Liver (tissue), 9 donors: ENCODE data around the gene RIT2. TPM values are rescaled to one million over a fixed set of nuclear protein-coding genes. Genes with fewer than 3 reads are reported as not detected.

Experiments
- DNase-seq: peaks from one replicate; pipeline ENCODE4 v3.0.0-alpha.2; 2017; ENCODE audit warnings: low spot score
- H3K27ac ChIP-seq, 2 donors: one replicate each; pipeline ENCODE4 v1.7.0; 2013; ENCODE audit warnings: inconsistent platforms in 2 of 2, low read length in 2 of 2, control low read depth in 1 of 2, low read depth in 1 of 2, mild to moderate bottlenecking in 1 of 2
- H3K27me3 ChIP-seq, 4 donors: one replicate each; pipeline versions ENCODE4 v1.6.1 to v1.7.0; 2013; ENCODE audit warnings: low read length in 3 of 4, inconsistent platforms in 1 of 4, mild to moderate bottlenecking in 1 of 4, moderate library complexity in 1 of 4; ENCODE audit not compliant: control insufficient read depth in 4 of 4, insufficient read depth in 4 of 4
- H3K36me3 ChIP-seq, 4 donors: one replicate each; pipeline versions ENCODE4 v1.6.1 to v1.7.0; 2013; ENCODE audit warnings: low read length in 3 of 4, mild to moderate bottlenecking in 3 of 4, low read depth in 1 of 4, moderate library complexity in 1 of 4; ENCODE audit not compliant: control insufficient read depth in 4 of 4, insufficient read depth in 3 of 4
- H3K4me1 ChIP-seq, 4 donors: one replicate each; pipeline versions ENCODE4 v1.6.1 to v1.7.0; 2013; ENCODE audit warnings: low read length in 3 of 4, mild to moderate bottlenecking in 3 of 4, moderate library complexity in 1 of 4; ENCODE audit not compliant: control insufficient read depth in 4 of 4, insufficient read depth in 4 of 4
- H3K4me3 ChIP-seq, 3 donors: one replicate each; pipeline versions ENCODE4 v1.6.1 to v1.7.0; 2013; ENCODE audit warnings: low read length in 3 of 3, control low read depth in 1 of 3, low read depth in 1 of 3, mild to moderate bottlenecking in 1 of 3
- H3K9ac ChIP-seq, 2 donors: one replicate each; pipeline ENCODE4 v1.7.0; 2013; ENCODE audit warnings: low read length in 2 of 2, mild to moderate bottlenecking in 2 of 2, moderate library complexity in 2 of 2, control low read depth in 1 of 2, low read depth in 1 of 2
- H3K9me3 ChIP-seq, 4 donors: one replicate each; pipeline versions ENCODE4 v1.6.1 to v1.7.0; 2013; ENCODE audit warnings: low read length in 3 of 4; ENCODE audit not compliant: control insufficient read depth in 4 of 4
- ATF3 ChIP-seq: IDR thresholded peaks from 2 replicates; pipeline ENCODE4 v1.6.1; 2016; ENCODE audit warnings: antibody characterized with exemption
- CTCF ChIP-seq: fragments of 150-350 bp; IDR thresholded peaks from 2 replicates; pipeline ENCODE4 v1.5.1; 2017; ENCODE audit warnings: improper control_type of control experiment, low read depth, low read length; ENCODE audit not compliant: missing input control
- EGR1 ChIP-seq, 2 donors: IDR thresholded peaks; 2 replicates each; pipeline ENCODE4 v1.6.1; 2016 to 2018; ENCODE audit warnings: antibody characterized with exemption in 2 of 2, low read depth in 2 of 2
- FOXA1 ChIP-seq: IDR thresholded peaks from 2 replicates; pipeline ENCODE4 v1.6.1; 2016; ENCODE audit warnings: antibody characterized with exemption
- FOXA2 ChIP-seq: IDR thresholded peaks from 2 replicates; pipeline ENCODE4 v1.6.1; 2016; ENCODE audit warnings: antibody characterized with exemption
- GABPA ChIP-seq, 2 donors: IDR thresholded peaks in 1 of 2; conservative IDR thresholded peaks in 1 of 2; 2 replicates each; pipeline ENCODE4 v1.6.1; 2016; ENCODE audit warnings: antibody characterized with exemption in 2 of 2, mild to moderate bottlenecking in 1 of 2, moderate library complexity in 1 of 2
- HNF4A ChIP-seq, 2 donors: conservative IDR thresholded peaks; 2 replicates each; pipeline ENCODE4 v1.6.1; 2016; ENCODE audit warnings: antibody characterized with exemption in 2 of 2, mild to moderate bottlenecking in 2 of 2
- HNF4G ChIP-seq: IDR thresholded peaks from 2 replicates; pipeline ENCODE4 v1.6.1; 2016; ENCODE audit warnings: antibody characterized with exemption
- JUND ChIP-seq, 2 donors: IDR thresholded peaks; 2 replicates each; pipeline ENCODE4 v1.6.1; 2016; ENCODE audit warnings: antibody characterized with exemption in 2 of 2
- MAX ChIP-seq: IDR thresholded peaks from 2 replicates; pipeline ENCODE4 v1.6.1; 2016; ENCODE audit warnings: antibody characterized with exemption
- NR2F2 ChIP-seq: IDR thresholded peaks from 2 replicates; pipeline ENCODE4 v1.6.1; 2016; ENCODE audit warnings: antibody characterized with exemption
- RAD21 ChIP-seq, 2 donors: IDR thresholded peaks; 2 replicates each; pipeline ENCODE4 v1.6.1; 2016; ENCODE audit warnings: antibody characterized with exemption in 2 of 2, mild to moderate bottlenecking in 2 of 2
- REST ChIP-seq: IDR thresholded peaks from 2 replicates; pipeline ENCODE4 v1.6.1; 2016; ENCODE audit warnings: antibody characterized with exemption, mild to moderate bottlenecking
- RXRA ChIP-seq, 2 donors: IDR thresholded peaks; 2 replicates each; pipeline ENCODE4 v1.6.1; 2017 to 2018; ENCODE audit warnings: antibody characterized with exemption in 2 of 2, mild to moderate bottlenecking in 1 of 2
- SP1 ChIP-seq: IDR thresholded peaks from 2 replicates; pipeline ENCODE4 v1.6.1; 2018; ENCODE audit warnings: antibody characterized with exemption, mild to moderate bottlenecking
- TAF1 ChIP-seq: conservative IDR thresholded peaks from 2 replicates; pipeline ENCODE4 v1.6.1; 2016; ENCODE audit warnings: antibody characterized with exemption, mild to moderate bottlenecking
- YY1 ChIP-seq: IDR thresholded peaks from 2 replicates; pipeline ENCODE4 v1.6.1; 2016; ENCODE audit warnings: antibody characterized with exemption, mild to moderate bottlenecking
- ZBTB33 ChIP-seq: IDR thresholded peaks from 2 replicates; pipeline ENCODE4 v1.6.1; 2016; ENCODE audit warnings: antibody characterized with exemption
- WGBS: extraction: QIAGEN DNeasy Blood & Tissue Kit; methylation state at CpG from one replicate; pipeline ENCODE4 v1.1.7; 2013; 5-methylcytosine and 5-hydroxymethylcytosine counted together
- polyA plus RNA-seq, 2 donors: library from polyadenylated mRNA; stranded (reverse) in 1 of 2; unstranded in 1 of 2; fragments of 200-250 nt in 1 of 2; fragments of >200 nt in 1 of 2; fragmentation: Nextera tagmentation in 1 of 2; extraction: Ambion mirVana in 1 of 2; gene quantifications; one replicate each; pipeline versions ENCODE4 v1.2.1 to v1.2.3, GENCODE V29; 2013 to 2015
- total RNA-seq, 2 donors: library from RNA; depleted of rRNA; stranded (reverse); fragments of >200 nt; gene quantifications; one replicate each; pipeline ENCODE4 v1.2.3, GENCODE V29; 2014
- donor health status: healthy.
- donor health status: healthy.
- donor health status: healthy.
- donor health status: healthy.
- donor health status: healthy.

The RIT2 gene
- total and polyA plus RNA-seq, 4 donors, result not detected

- Histone ChIP-seq H3K36me3 (no peaks in the 10 kb centered on the region), H3K9ac (no peak overlapping the region), H3K27me3 (no peaks in the 10 kb centered on the region), H3K9me3 (no peaks in the 10 kb centered on the region), H3K4me1 (no peaks in the 10 kb centered on the region), H3K4me3 (no peak overlapping the region), H3K27ac (no peak overlapping the region)
- DNase-seq, result no peak
- TF ChIP-seq RXRA (IDR thresholded peaks at IDR 0.05) (no peak), JUND (IDR thresholded peaks at IDR 0.05) (no peak), ZBTB33 (no peak)
- WGBS, result 75% methylated on average over 1 of the region's 1 CpG
These were observed 111.1 kb downstream of the RIT2 start for GRCh38 chr18:43004421-43004820.

- no peak for DNase-seq
- TF ChIP-seq SP1 (no peak), MAX (no peak), CTCF (no peak)
- no peaks in the 10 kb centered on the region for H3K27me3 ChIP-seq
- no peak overlapping the region for H3K27ac ChIP-seq
- no peak overlapping the region for H3K9ac ChIP-seq
- H3K36me3 ChIP-seq, result no peaks in the 10 kb centered on the region
- no peaks in the 10 kb centered on the region for H3K9me3 ChIP-seq
- H3K4me3 ChIP-seq, result no peak overlapping the region
- 79% methylated on average over 2 of the region's 2 CpGs for WGBS
- H3K4me1 ChIP-seq, result no peaks in the 10 kb centered on the region
These were observed 113.7 kb downstream of the RIT2 start for GRCh38 chr18:43001821-43002220.

- H3K36me3 ChIP-seq, result no peaks in the 10 kb centered on the region
- H3K27ac ChIP-seq, result no peak overlapping the region
- no peaks in the 10 kb centered on the region for H3K27me3 ChIP-seq
- H3K4me1 ChIP-seq, result no peaks in the 10 kb centered on the region
- H3K9me3 ChIP-seq, result peaks cover 0 to 2% (median 0%) of the 10 kb centered on the region in 4 donors
- no peak for DNase-seq
- no peak overlapping the region for H3K9ac ChIP-seq
- H3K4me3 ChIP-seq, result no peak overlapping the region
- TF ChIP-seq HNF4G (no peak), MAX (no peak), RAD21 (IDR thresholded peaks at IDR 0.05) (no peak), YY1 (no peak), SP1 (no peak), NR2F2 (no peak), ATF3 (no peak), JUND (IDR thresholded peaks at IDR 0.05) (no peak), FOXA1 (no peak), EGR1 (IDR thresholded peaks at IDR 0.05; ENCODE audit: low read depth in 2 of 2) (no peak), ZBTB33 (no peak), REST (no peak), HNF4A (conservative IDR thresholded peaks at IDR 0.05) (no peak), TAF1 (no peak), FOXA2 (no peak), RXRA (IDR thresholded peaks at IDR 0.05) (no peak), GABPA (IDR thresholded peaks at IDR 0.05 in 1 of 2, conservative IDR thresholded peaks at IDR 0.05 in 1 of 2) (no peak)
These were observed 118.7 kb downstream of the RIT2 start for GRCh38 chr18:42996824-42997223.
